Measurements from ENCODE around the gene FAM120B. TPM values are rescaled to one million over a fixed set of nuclear protein-coding genes. Genes with fewer than 3 reads are reported as not detected.

FAM120B gene
- total RNA-seq, 1 donor from 2014 or later, result 48.3 TPM

DNA sequence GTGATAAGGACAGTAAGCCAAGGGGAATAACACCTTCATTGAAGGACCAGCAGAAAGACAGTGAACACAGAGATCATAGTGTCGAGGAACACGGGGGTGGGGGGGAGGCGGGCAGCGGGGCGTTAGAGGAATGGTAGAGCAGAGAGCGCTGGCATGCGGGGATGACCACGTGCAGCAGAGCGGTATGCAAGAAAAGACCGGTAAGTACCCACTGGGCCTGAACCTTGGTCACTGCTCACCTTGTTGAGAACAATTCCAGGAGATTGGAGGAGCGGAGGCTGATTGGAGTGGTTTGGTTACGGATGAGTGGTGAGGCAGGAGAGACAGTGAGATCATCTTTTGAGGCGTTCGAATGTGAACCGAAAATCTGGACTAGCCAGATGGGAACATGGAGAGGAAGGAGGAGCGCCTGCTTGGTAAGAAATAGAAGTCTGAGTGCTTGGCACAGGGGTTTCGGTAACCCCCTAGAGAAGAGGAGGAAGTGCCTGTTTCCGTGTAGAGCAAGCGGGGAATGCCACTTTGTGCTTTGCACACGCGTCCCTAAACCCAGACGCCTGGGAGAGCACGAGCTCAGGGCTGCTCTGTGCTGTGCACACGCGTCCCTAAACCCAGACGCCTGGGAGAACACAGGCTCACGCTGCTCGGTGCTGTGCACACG is 70.0 kb downstream of the FAM120B start:
- peaks cover 42% of the 10 kb centered on the region for H3K4me1 Mint-ChIP-seq (ENCODE audit: unreplicated experiment)
- H3K27ac Mint-ChIP-seq (ENCODE audit: unreplicated experiment), result peak overlapping the region; percentile 58
- no peaks in the 10 kb centered on the region for H3K27me3 Mint-ChIP-seq (ENCODE audit: unreplicated experiment)
- H3K36me3 Mint-ChIP-seq (ENCODE audit: low read depth, unreplicated experiment), result peaks cover 19% of the 10 kb centered on the region
- TF ChIP-seq, protein P1, sequence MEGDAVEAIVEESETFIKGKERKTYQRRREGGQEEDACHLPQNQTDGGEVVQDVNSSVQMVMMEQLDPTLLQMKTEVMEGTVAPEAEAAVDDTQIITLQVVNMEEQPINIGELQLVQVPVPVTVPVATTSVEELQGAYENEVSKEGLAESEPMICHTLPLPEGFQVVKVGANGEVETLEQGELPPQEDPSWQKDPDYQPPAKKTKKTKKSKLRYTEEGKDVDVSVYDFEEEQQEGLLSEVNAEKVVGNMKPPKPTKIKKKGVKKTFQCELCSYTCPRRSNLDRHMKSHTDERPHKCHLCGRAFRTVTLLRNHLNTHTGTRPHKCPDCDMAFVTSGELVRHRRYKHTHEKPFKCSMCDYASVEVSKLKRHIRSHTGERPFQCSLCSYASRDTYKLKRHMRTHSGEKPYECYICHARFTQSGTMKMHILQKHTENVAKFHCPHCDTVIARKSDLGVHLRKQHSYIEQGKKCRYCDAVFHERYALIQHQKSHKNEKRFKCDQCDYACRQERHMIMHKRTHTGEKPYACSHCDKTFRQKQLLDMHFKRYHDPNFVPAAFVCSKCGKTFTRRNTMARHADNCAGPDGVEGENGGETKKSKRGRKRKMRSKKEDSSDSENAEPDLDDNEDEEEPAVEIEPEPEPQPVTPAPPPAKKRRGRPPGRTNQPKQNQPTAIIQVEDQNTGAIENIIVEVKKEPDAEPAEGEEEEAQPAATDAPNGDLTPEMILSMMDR (IDR thresholded peaks at IDR 0.05; ENCODE audit: unreplicated experiment), result no peak
- DNase-seq (ENCODE audit: low spot score), result no peak
- no peaks in the 10 kb centered on the region for H3K9me3 Mint-ChIP-seq (ENCODE audit: unreplicated experiment)
- H3K4me3 Mint-ChIP-seq (ENCODE audit: unreplicated experiment), result peak overlapping the region; percentile 13

DNA sequence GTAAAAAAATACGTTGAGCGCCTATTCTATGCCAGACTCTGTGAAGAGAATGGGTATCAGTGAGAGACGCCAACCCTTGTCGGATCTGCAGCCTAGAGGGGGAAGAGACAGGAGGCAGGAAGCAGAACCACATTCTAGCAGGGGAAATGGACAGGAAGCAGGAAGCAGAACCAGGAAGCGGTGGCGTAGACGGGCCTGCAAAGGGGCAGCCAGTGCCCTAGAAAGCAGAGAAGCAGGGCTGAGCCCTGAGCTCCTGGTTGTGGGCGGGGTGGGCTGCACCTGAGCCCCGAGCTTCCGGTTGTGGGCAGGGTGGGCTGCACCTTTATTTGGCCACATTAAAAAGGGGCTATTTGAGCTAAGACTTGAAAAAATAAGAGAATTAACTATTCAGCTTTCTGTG is 71.9 kb downstream of the FAM120B start:
- Mint-ChIP-seq H3K27me3 (ENCODE audit: unreplicated experiment) (peaks cover 3% of the 10 kb centered on the region), H3K27ac (ENCODE audit: unreplicated experiment) (peak overlapping the region; percentile 92), H3K4me1 (ENCODE audit: unreplicated experiment) (peaks cover 40% of the 10 kb centered on the region), H3K4me3 (ENCODE audit: unreplicated experiment) (peak overlapping the region; percentile 38), H3K9me3 (ENCODE audit: unreplicated experiment) (no peaks in the 10 kb centered on the region), H3K36me3 (ENCODE audit: low read depth, unreplicated experiment) (peaks cover 17% of the 10 kb centered on the region)
- TF ChIP-seq, protein P1 (IDR thresholded peaks at IDR 0.05; ENCODE audit: unreplicated experiment), result no peak
- peak; percentile 55 for DNase-seq (ENCODE audit: low spot score)

DNA sequence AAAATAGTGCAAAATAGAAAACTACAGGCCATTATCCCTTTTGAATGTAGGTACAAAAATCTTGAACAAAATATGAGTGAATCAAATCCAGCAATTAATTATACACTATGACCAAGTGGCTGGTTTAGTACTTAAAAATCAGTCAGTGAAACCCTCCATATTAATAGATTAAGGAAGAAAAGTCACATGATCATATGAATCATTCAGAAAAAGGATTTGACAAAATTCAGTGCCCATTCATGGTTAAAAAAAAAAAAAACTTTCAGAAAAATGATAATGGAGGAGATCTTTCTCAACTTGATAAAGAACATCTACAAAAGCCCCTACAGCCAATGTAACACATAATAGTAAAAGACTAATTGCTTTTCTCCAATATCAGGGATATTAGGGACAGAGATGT is 75.0 kb downstream of the FAM120B start:
- Mint-ChIP-seq H3K4me1 (ENCODE audit: unreplicated experiment) (peaks cover 46% of the 10 kb centered on the region), H3K36me3 (ENCODE audit: low read depth, unreplicated experiment) (peaks cover 4% of the 10 kb centered on the region), H3K9me3 (ENCODE audit: unreplicated experiment) (no peaks in the 10 kb centered on the region), H3K27me3 (ENCODE audit: unreplicated experiment) (peaks cover 3% of the 10 kb centered on the region), H3K4me3 (ENCODE audit: unreplicated experiment) (no peak overlapping the region), H3K27ac (ENCODE audit: unreplicated experiment) (no peak overlapping the region)
- TF ChIP-seq, protein P1 (IDR thresholded peaks at IDR 0.05; ENCODE audit: unreplicated experiment), result no peak
- DNase-seq (ENCODE audit: low spot score), result no peak

DNA sequence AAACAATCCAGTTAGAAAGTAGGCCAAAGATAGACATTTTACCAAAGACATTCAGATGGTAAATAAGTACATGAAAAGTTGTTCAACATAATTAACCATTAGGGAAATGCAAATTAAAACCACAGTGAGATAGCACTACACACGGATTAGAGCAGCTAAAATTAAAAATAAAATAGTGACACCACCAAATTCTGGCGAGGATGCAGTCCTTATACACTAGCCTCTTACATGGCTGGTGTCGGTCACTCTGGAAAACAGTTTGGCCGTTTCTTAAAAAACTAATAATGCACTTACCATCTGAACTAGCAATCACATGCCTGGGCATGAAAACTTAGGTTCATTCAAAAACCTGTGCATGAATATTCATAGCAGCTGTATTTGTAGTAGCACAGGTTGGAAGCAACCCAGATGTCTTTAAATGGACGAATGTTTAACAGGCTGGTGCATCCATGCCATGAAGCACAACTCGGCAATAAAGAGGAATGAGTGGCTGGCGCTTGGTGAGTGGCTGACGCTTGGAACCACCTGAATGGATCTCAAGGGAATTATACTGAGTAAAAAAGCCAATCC is 77.0 kb downstream of the FAM120B start:
- H3K4me3 Mint-ChIP-seq (ENCODE audit: unreplicated experiment), result no peak overlapping the region
- TF ChIP-seq, protein P1 (IDR thresholded peaks at IDR 0.05; ENCODE audit: unreplicated experiment), result no peak
- peaks cover 3% of the 10 kb centered on the region for H3K27me3 Mint-ChIP-seq (ENCODE audit: unreplicated experiment)
- no peaks in the 10 kb centered on the region for H3K36me3 Mint-ChIP-seq (ENCODE audit: low read depth, unreplicated experiment)
- no peaks in the 10 kb centered on the region for H3K9me3 Mint-ChIP-seq (ENCODE audit: unreplicated experiment)
- DNase-seq (ENCODE audit: low spot score), result no peak
- peaks cover 38% of the 10 kb centered on the region for H3K4me1 Mint-ChIP-seq (ENCODE audit: unreplicated experiment)
- H3K27ac Mint-ChIP-seq (ENCODE audit: unreplicated experiment), result no peak overlapping the region

DNA sequence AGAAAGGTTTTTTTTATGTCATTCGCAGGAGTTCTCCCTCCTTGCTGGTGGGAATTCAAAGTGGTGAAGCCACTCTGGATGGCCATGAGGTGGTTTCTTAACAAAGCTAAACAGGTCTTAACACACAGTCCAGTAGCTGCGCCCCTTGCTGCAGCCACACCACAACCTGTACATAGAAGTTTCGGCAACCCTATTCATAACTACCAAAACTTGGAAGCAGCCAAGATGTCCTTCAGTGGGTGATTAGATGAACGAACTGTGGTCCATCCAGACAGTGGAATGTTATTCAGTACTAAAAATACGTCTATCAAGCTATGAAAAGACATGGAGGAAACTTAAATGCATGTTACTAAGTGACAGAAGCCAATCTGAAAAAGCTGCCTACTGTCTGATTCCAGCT is 78.9 kb downstream of the FAM120B start:
- Mint-ChIP-seq H3K4me1 (ENCODE audit: unreplicated experiment) (peaks cover 24% of the 10 kb centered on the region), H3K27me3 (ENCODE audit: unreplicated experiment) (peaks cover 3% of the 10 kb centered on the region), H3K36me3 (ENCODE audit: low read depth, unreplicated experiment) (no peaks in the 10 kb centered on the region), H3K9me3 (ENCODE audit: unreplicated experiment) (no peaks in the 10 kb centered on the region), H3K4me3 (ENCODE audit: unreplicated experiment) (no peak overlapping the region), H3K27ac (ENCODE audit: unreplicated experiment) (no peak overlapping the region)
- DNase-seq (ENCODE audit: low spot score), result no peak
- TF ChIP-seq, protein P1 (IDR thresholded peaks at IDR 0.05; ENCODE audit: unreplicated experiment), result no peak
